GM13976 (cell line): Measurements from ENCODE around the gene PDYN.

Experiments used
- DNase-seq: peaks from one replicate; pipeline ENCODE4 v3.0.0; 2012; ENCODE audit warnings: low spot score
- in situ Hi-C: fragments of 300-500 bp; cut with MboI; formaldehyde crosslinking; loops from one replicate; pipeline ENCODE4 v1.12.0; 2022; ENCODE audit warnings: low sequenced_read_pairs, mixed read lengths, inconsistent platforms; ENCODE audit not compliant: unreplicated experiment
- TF ChIP-seq, protein P1 (sequence below): IDR thresholded peaks from 2 replicates; pipeline ENCODE4 v1.5.1; 2012; ENCODE audit warnings: borderline replicate concordance, mild to moderate bottlenecking; ENCODE audit not compliant: insufficient read depth; ENCODE audit errors: extremely low read depth, missing control alignments, control extremely low read depth

The PDYN gene

DNA sequence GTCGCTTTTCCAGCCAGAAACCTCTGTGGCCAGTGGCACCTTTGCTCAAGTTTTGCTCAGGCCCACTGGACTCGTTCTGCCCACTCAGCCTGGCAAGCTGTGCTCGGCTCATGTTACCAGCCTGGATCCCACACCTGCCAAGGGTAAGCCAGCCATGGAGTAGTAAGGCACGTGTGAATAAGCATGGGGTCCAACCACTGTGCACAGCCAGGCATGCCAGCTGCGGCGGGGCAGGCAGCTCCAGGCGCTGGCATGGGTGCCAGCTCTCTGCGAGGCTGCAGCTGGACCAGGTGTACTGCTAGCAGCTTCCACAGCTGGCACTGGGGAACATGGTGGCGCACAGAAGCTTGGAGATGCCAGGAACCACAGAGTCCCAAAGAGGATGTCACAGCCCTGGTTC lies 32.1 kb upstream of the PDYN start:
- DNase-seq, result no peak
- in situ Hi-C loops, result no loop called here
- TF ChIP-seq, protein P1, sequence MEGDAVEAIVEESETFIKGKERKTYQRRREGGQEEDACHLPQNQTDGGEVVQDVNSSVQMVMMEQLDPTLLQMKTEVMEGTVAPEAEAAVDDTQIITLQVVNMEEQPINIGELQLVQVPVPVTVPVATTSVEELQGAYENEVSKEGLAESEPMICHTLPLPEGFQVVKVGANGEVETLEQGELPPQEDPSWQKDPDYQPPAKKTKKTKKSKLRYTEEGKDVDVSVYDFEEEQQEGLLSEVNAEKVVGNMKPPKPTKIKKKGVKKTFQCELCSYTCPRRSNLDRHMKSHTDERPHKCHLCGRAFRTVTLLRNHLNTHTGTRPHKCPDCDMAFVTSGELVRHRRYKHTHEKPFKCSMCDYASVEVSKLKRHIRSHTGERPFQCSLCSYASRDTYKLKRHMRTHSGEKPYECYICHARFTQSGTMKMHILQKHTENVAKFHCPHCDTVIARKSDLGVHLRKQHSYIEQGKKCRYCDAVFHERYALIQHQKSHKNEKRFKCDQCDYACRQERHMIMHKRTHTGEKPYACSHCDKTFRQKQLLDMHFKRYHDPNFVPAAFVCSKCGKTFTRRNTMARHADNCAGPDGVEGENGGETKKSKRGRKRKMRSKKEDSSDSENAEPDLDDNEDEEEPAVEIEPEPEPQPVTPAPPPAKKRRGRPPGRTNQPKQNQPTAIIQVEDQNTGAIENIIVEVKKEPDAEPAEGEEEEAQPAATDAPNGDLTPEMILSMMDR, result no peak

DNA sequence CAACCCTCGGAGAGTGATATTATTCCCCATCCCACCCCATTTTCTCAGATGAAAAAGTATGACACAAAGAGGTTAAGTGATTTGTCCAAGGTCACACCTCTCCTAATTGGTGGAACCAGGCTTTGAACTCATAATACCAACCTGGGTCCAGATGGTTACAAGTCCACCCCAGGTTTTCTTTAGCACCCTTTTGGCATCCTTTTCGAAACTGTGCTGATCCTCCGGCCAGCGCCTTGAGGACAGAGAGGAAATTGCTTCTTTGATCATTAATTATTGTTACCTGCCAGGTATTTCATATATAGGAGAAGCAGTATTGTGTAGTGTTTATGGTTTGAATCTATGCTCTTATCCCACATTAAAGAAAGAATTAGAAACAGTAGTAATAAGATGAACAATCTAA lies 29.3 kb upstream of the PDYN start:
- no peak for DNase-seq
- in situ Hi-C loops, result no loop called here

DNA sequence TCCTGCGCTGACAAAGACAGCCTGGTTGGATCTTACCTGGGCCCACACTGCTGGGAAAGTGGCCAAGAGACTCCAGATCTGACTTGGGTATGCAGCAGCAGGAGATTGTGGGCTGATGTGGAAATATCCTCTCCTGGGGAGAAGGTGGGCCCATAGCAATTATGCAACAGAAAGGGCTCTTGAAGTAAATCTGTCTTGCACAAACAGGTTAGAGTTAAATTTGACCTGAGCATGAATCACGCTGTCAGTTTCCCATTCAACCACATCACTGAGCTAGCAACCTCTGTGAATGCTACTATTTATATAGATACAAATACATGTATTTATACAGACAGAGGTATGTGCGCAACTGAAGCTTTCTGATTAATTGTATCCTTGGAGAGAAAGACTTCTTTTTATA lies 28.3 kb upstream of the PDYN start:
- no peak for DNase-seq
- in situ Hi-C loops, result no loop called here
- TF ChIP-seq, protein P1, result no peak

More for the DNA sequence above, 29.3 kb upstream of the PDYN start:
- TF ChIP-seq, protein P1, result no peak

GRCh38 chr20:2010533-2010932 lies 16.7 kb upstream of the PDYN start:
- TF ChIP-seq, protein P1, result no peak
- no peak for DNase-seq
- in situ Hi-C loops, result no loop called here

DNA sequence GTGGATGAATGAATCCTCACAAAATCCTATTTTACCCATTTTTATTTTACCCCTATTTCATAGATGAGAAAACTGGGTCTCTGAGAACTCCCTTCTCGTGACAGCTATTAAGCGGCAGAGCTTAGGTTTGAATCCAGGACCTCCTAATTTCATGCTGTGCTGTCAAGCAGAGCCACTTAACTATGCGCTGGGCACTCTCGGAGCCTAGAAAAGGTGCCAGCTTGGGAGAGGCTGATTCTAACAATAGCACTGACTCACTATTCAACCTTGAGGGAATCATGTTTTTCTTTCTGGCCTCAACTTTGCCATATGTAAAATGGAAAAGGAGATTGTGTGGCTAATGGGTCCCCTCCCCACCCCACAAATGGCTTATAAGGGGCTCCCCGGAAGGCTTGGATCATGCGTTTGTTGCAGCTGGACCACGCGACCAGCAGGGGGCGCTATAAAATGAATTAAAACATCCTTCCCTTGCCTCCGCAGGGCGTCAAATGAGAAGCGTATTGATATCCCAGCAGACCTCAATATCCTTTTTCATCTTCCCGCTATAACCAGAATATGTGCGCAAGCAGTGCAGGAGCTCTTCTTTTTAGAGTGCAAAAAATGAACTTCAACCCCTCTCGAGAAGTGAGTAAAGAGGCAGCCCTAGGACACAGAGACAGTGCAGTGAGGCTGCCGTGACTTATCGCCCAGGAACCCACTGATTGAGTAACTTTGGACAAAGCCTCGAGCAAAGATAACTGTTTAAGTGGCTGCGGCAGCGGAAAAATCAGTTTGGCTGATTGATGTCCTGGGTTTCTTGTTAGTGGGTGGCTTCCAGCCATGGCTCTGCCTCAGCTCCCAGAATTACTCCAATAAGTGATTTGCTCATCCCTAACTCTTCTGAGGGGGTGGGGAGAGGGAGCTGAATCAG lies 12.8 kb upstream of the PDYN start:
- TF ChIP-seq, protein P1, result peak; percentile 71
- in situ Hi-C loops, result no loop called here
- DNase-seq, result peak; percentile 60

GRCh38 chr20:2005831-2006426 lies 12.1 kb upstream of the PDYN start:
- TF ChIP-seq, protein P1, result no peak
- in situ Hi-C loops, result no loop called here
- DNase-seq, result peak; percentile 63
